Lower leg skin (tissue), 4 donors: Measurements from ENCODE around the gene BUD13. TPM values are rescaled to one million over a fixed set of nuclear protein-coding genes. Genes with fewer than 3 reads are reported as not detected.
"Not testable (repeated sequence)": the region's sequence is repeated elsewhere in the genome, so short reads cannot be mapped to it uniquely, and the experiment has no call there.

Source experiments
- DNase-seq, 2 donors: peaks; one replicate each; pipeline ENCODE4 v3.0.0-alpha.2; 2019; ENCODE audit warnings: low spot score in 2 of 2
- H3K4me3 ChIP-seq: fragments of 200-600 bp; sonication (generic); 2 replicates; pipeline ENCODE4 v1.5.1; 2017; ENCODE audit warnings: mild to moderate bottlenecking, low read depth; ENCODE audit not compliant: poor library complexity, severe bottlenecking
- CTCF ChIP-seq, 3 donors: fragments of 450-650 bp; IDR thresholded peaks; one replicate each; pipeline ENCODE4 v1.5.1; 2016; ENCODE audit warnings: antibody characterized with exemption in 3 of 3, mild to moderate bottlenecking in 3 of 3, moderate library complexity in 2 of 3
- POLR2A ChIP-seq, 2 donors: fragments of 450-650 bp; IDR thresholded peaks; one replicate each; pipeline ENCODE4 v1.6.1; 2016 to 2017; ENCODE audit warnings: antibody characterized with exemption in 2 of 2, mild to moderate bottlenecking in 1 of 2, moderate library complexity in 1 of 2
- WGBS, 2 donors: methylation state at CpG; one replicate each; pipeline ENCODE4 v1.1.5; 2018; 5-methylcytosine and 5-hydroxymethylcytosine counted together
- intact Hi-C: fragments of 100-400 bp; cut with DNase I; formaldehyde crosslinking; loops from one replicate; pipeline ENCODE4 v1.15.0; 2023; ENCODE audit warnings: low total_unique reads
- total RNA-seq, 4 donors: library from RNA; depleted of rRNA; stranded (reverse); fragments of >200 nt; gene quantifications; one replicate each; pipeline ENCODE4 v1.1.0, GENCODE V29; 2016

Gene BUD13
- total RNA-seq, 4 donors from 2014 or later = 13.8 to 17.2 (median 15.8) TPM

- intact Hi-C loops = no loop called here
- TF ChIP-seq POLR2A (IDR thresholded peaks at IDR 0.05) = no peak
- TF ChIP-seq CTCF (IDR thresholded peaks at IDR 0.05) = no peak
- no peak for DNase-seq
These were observed 3.8 kb upstream of the BUD13 start for GRCh38 chr11:116776522-116776984.

GRCh38 chr11:116775975-116776374 is 3.2 kb upstream of the BUD13 start:
- 84 to 85% methylated on average over 5 of the region's 5 CpGs for WGBS, 2 donors
- H3K4me3 ChIP-seq = no peak overlapping the region
- TF ChIP-seq CTCF (IDR thresholded peaks at IDR 0.05) (no peak), POLR2A (IDR thresholded peaks at IDR 0.05) (no peak)
- intact Hi-C loops = no loop called here
- DNase-seq = no peak

More at GRCh38 chr11:116776522-116776984, 3.8 kb upstream of the BUD13 start:
- H3K4me3 ChIP-seq = no peak overlapping the region

- H3K4me3 ChIP-seq = no peak overlapping the region
- no peak for TF ChIP-seq POLR2A (IDR thresholded peaks at IDR 0.05)
- TF ChIP-seq CTCF (IDR thresholded peaks at IDR 0.05) = no peak
- no peak for DNase-seq
- 84 to 85% methylated on average over 5 of the region's 5 CpGs for WGBS, 2 donors
- intact Hi-C loops = no loop called here
These were observed 1.9 kb upstream of the BUD13 start for GRCh38 chr11:116774661-116775060.

GRCh38 chr11:116773203-116774097 is 663 bp upstream of the BUD13 start:
- TF ChIP-seq POLR2A (IDR thresholded peaks at IDR 0.05) = no peak
- intact Hi-C loops = no loop called here
- 6 to 7% methylated on average over 23 to 25 of the region's 25 CpGs for WGBS, 2 donors
- H3K4me3 ChIP-seq = peak overlapping the region; percentile 41
- no peak for DNase-seq

- DNase-seq = no peak
- peak overlapping the region; percentile 61 for H3K4me3 ChIP-seq
- intact Hi-C loops = no loop called here
- 0 to 6% methylated on average over 2 of the region's 2 CpGs for WGBS, 2 donors
- no peak for TF ChIP-seq CTCF (IDR thresholded peaks at IDR 0.05)
- TF ChIP-seq POLR2A (IDR thresholded peaks at IDR 0.05) = no peak
These were observed 852 bp downstream of the BUD13 start for GRCh38 chr11:116771935-116772334.

- intact Hi-C loops = no loop called here
- WGBS, 2 donors = 85 to 92% methylated on average over 2 of the region's 2 CpGs
- no peak for TF ChIP-seq CTCF (IDR thresholded peaks at IDR 0.05)
- TF ChIP-seq POLR2A (IDR thresholded peaks at IDR 0.05) = no peak
- DNase-seq = no peak
- H3K4me3 ChIP-seq = no peak overlapping the region
These were observed 10.7 kb downstream of the BUD13 start for GRCh38 chr11:116762132-116762531.

- DNase-seq, intact Hi-C loops, H3K4me3 ChIP-seq: not testable (repeated sequence)
- 85 to 87% methylated on average over 8 of the region's 8 CpGs for WGBS, 2 donors
These were observed 16.7 kb downstream of the BUD13 start for GRCh38 chr11:116756044-116756443.
